Measurements from ENCODE around the gene VPS54.

The VPS54 gene, protein sequence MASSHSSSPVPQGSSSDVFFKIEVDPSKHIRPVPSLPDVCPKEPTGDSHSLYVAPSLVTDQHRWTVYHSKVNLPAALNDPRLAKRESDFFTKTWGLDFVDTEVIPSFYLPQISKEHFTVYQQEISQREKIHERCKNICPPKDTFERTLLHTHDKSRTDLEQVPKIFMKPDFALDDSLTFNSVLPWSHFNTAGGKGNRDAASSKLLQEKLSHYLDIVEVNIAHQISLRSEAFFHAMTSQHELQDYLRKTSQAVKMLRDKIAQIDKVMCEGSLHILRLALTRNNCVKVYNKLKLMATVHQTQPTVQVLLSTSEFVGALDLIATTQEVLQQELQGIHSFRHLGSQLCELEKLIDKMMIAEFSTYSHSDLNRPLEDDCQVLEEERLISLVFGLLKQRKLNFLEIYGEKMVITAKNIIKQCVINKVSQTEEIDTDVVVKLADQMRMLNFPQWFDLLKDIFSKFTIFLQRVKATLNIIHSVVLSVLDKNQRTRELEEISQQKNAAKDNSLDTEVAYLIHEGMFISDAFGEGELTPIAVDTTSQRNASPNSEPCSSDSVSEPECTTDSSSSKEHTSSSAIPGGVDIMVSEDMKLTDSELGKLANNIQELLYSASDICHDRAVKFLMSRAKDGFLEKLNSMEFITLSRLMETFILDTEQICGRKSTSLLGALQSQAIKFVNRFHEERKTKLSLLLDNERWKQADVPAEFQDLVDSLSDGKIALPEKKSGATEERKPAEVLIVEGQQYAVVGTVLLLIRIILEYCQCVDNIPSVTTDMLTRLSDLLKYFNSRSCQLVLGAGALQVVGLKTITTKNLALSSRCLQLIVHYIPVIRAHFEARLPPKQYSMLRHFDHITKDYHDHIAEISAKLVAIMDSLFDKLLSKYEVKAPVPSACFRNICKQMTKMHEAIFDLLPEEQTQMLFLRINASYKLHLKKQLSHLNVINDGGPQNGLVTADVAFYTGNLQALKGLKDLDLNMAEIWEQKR

DNA sequence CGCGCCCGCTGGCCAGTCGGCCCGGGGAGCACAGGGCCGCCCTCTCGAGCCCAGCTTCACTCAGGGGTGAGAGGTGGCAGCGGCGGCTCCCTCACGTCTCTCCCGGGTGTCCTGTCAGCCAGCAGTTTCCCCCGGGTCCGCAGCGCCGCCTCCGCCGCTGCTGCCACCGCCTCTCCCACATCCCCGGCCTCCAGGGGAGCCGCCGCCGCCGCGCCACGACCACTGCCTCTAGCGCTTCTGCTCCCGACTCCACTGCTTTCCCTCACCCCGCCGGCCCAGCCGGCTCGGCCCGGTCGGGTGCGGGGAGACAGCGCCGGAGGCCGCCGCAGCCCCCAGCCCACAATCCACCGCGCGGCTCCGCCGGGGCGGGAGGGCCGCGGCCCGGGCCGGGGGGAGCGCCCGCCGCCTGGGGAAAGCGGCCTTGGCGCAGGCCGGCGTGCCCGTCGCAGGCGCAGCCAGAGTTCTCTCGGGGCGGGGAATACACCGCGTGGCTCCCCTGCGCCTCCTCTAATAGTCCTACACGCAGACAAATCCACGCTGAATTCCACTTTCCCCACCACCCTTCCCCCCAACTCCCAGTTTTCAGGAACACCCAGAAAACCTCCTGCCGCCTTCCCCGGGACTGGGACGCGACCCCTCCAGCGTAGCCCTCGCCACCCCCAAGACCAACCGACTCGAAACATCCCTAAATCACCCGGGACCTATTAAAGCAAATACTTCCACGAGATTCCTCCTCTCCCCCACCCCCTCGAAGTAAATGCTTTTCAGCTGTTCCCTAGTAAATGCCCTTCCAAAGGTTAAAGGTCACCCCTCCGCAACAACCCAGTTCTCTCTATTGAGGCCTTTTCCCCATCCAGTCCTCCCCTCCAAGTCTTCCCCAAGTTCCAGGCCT, at the start of gene VPS54:
TSS of gene VPS54 (minus strand) at position 346 of the 892 bp plus-strand sequence. CDS start 35,429 bp downstream, outside the sequence.
- DNase-seq, result peak; percentile 86

DNA sequence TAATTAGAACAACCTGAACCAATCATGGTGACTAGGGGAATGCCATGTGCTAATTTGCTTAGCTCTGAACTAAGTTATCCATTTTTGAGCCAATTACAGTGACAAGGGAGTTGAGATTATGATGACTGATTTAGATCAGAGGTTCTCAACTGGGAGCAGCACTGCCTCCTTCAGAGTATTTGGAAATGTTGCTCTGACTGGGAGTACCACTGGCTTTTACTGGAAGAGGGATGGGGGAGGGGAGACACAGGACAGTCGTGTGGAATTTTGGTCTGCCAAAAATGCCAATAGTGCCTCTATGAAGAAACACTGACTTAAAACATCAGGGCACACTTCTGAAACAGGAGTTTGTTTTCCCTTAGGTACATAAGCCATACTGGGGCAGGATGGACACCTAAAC, 48.1 kb upstream of the VPS54 start:
- no peak for DNase-seq

DNA sequence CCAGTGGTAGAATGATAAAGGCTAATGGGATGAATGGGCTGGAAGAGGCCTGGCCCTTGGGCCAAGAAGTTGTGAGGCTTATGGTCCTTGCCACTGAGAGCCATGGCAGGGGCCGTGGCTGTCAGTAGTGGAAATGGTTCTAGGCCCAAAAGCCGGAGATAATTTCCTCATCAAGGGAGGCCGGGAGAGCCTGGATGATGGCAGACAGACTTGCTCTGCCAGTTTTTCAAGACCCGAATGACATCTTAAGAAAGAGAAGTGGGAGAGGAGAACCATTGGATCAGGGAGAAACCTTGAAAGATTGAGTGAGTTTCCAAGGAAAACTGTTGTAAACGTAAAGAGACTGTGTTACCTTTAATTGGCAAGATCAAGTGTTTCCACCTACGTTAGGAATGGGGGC, 46.3 kb upstream of the VPS54 start:
- DNase-seq, result no peak

DNA sequence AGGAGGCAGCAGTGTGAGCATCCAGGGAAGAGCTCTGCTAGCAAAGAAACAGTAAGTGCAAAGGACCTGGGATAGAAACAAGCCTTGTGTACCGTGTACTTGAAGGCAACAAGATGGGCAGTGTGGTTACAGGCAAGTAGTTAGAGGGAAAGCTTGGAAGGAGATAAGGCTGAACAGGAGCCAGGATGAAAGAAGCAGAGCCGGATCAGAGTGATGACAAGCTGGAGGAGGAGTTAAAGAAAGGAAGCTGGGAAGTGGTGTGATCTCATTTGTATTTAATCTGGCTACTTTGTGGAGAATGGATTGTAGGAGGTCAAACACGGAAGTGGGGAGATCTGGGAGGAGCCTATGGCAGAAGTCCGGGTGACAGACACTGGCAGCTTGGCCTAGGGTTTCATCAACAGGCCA, 44.7 kb upstream of the VPS54 start:
- DNase-seq, result no peak

DNA sequence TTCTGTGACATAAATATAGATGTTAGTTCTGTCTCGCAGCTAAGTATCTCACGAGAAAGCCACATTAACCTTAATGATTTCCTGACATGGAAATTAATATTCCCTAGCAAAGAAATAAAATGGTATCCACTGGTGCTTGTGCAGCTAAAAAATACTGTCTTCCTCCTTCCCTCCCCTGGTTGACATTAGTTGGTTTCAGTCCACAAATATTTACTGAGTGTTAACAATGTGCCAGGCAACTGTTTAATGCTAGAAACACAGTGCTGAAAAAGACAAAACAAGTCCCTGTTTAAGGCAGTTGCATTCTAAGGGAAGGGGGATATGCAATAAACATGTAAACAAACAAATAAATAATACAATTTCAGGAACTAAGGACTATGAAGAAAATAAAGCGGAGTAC, 44.2 kb upstream of the VPS54 start:
- DNase-seq, result no peak

DNA sequence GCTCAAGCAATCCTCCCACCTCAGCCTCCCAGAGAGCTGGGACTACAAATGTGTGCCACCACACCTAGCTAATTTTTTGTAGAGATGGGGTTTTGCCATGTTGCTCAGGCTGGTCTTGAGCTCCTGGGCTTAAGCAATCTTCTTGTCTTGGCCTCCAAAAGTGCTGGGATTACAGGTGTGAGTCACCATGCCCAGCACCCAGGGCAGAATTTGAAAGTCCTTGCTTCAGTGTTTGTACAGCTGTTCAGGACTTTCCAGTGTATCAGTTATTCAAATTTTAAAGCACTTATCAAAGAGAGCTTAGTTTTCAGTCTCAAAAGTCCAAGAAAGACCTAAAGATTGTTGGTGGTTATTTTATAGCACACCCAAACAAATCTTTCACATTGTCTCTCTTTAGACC, 43.6 kb upstream of the VPS54 start:
- DNase-seq, result no peak

DNA sequence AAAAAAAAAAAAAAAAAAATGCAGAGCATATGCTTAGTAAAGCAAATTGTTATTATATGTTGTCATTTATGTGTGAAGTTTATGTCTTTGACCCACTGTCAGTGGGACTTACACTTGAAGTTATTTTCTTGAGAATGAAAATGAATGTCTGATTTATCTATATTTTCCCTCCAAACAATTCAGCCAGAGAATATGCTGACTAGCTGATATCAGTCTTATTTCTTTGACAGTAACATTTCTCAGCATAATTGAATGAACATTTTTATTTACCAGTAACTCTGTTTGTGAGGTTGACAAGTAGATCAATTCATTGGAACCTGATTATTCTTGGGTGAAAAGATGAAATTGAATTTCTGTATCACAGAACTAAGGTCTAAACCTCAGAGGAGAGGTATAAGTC, 40.0 kb upstream of the VPS54 start:
- DNase-seq, result no peak

DNA sequence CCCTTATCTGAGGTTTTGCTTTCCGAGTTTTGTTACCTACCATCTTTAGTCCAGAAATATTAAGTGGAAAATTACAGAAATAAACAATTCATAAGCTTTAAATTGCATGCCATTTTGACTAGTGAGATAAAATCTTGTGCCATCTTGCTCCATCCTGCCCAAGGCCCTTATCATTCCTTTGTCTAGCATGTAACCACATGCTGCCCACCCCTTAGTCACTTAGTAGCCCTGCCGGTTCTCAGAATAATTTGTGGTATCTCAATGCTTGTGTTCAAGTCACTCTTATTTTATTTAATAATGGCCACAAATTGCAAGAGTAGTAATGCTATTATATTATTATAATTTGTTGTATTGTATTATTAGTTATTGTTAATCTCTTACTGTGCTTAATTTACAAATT, 36.8 kb upstream of the VPS54 start:
- no peak for DNase-seq

DNA sequence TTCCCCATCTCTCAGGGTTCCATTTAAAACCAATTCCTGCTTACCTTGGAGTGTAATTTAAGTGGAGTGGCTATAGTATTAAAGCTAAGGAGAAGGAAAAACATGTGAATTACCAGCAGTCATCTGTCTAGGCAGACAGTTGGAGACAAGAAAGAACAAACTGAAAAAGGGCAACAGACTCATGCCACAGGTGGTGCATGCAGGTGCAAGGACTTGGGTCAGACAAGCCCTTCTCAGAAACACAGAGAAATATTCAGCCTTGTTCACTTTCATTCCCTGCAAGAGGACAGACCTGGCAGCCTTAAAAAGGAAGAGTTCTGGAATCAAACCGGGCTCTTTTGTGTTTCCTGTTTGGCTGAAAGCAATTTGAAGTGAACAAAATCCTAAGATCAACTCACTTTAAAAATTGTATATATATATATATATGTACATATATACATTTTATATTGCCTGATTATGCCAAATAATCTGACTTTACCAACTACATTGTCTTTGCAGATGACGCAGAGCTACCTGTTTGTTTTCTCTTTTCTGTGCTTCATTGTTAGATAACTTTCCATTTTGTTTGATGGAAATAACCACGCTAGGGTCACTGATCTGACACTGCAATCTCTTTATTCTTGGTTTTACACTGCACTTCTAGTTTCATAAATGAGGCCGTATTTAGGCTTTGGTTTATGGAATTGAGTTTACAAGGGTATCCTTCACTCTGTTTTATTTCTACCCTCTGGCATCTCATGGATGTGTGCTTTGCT, 35.1 kb upstream of the VPS54 start:
- DNase-seq, result no peak

DNA sequence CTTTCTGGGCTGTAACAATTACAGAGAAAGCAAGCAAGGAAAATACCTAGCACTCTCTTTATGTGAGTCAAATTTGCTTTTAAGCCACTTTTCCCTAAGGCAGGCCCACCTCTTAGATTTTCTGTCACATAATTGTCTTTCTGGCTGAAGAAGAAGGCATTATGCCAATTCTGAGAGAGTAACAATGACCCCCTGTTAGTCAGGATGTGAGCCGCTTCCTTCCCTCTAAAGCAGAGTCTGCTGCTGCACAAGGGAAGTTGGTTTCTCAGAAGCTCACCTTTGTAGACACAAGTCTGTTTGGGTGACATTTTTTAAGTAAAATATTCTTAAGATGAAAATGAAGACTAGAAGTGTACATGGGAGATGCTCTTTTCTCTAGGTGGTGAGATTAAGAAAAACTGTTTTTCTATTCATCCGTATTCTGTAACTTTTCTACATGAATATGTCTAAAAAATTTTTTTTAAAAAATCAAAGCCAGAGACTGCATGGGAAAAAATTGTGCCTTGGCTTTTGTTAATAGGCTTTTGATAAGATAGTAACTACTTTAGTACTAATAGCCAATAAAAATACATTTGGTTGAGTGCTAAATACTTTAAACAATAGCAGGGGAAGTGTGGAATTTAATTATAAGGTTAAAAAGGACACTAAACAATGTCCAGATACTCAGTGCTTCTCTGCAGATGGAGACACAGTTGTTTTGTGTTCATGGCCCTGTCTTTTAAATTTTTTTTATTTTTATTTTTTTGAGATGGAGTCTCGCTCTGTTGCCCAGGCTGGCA, 33.4 kb upstream of the VPS54 start:
- DNase-seq, result no peak

DNA sequence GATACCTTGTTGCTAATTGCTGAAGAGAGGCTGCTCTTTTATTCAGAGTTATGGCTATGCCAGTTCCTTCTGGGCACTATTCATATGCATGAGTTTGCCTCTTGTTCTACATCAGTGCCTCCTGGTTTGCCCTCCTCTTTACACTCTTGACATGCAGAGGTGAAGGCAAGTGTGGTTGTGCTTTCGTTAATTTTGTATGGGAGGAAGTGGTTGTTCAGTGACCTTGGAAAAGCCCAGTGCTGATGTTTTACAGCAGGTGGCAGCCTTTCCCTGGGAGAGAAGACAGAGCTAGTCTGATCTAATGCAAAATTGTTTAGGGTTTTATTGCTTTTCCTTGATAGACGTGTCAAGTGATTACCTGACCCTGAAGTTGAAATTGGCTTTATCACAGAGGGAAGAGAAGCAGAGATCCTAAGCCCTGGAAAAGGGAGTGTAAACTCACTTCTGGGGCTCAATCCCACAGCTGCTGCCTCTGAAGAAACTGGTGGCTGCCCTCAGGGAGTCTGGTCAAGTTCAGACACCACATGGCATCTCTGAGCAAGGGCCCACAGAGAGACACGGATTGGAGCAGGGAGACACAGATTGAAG, 30.5 kb upstream of the VPS54 start:
- DNase-seq, result peak; percentile 72

DNA sequence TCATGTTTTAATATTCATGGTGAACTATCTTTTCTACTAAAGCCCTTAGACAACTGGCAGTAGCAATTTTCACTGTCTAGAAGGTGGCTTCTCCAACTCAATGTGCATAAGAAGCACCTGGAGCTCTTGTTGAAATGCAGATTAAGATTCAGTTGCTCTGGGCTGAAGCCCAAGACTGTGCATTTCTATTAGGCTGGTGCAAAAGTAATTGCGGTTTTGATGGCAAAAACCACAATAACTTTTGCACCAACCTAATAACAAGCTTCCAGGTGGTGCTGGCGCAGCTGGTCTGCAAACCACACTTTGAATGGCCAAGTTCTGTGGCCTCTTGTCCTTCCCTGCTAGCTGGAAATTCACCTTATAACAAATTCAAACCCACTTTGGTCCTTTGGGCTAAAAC, 26.7 kb upstream of the VPS54 start:
- no peak for DNase-seq

DNA sequence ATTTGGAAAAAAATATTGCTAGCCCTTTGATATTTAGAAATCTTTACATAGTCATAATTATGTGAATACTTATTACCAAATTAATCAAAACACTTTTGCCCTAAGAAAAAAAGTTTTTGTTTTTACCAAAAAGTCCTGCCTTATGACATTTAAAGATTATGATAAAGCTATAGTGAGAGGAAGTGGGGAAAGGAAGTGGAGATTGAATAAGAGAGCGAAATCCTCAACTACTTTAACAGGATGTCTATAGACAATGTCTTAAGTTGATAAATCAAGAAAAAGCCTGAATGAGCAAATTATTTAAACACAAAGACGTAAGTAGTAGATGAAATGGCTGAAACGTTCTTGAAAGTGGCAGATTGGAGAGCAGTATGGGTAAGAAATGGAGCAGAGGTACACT, 20.9 kb upstream of the VPS54 start:
- no peak for DNase-seq

DNA sequence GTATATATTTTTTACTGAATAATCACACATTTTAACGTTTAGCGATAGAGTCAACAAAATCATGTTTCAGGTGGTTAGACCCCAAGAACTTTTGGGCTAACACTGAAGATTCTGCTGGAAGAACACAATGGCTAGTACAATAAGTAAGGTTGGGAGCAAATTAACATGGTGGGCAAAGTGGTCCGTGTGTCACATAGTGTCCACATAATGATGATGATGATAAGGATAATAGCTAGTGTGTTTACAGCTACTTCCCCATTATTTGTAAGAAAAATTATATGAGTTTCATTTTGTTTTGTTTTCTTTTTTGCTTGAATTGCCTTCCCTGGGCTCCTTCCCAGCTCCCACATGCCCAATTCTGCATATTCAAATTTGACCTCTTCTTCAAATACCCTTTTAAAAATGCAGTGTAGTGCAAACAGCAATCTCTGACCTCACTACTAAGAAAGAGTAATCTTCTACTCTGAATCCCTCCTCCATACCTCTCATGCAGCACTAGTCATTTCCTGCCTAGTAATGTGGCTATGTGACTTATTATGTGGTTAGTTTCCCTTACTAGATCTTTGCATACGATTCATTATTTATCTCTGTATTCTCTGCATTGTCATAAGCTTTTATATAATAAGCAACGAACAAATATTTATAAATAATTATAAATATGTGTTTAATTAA, 16.9 kb upstream of the VPS54 start:
- DNase-seq, result no peak

DNA sequence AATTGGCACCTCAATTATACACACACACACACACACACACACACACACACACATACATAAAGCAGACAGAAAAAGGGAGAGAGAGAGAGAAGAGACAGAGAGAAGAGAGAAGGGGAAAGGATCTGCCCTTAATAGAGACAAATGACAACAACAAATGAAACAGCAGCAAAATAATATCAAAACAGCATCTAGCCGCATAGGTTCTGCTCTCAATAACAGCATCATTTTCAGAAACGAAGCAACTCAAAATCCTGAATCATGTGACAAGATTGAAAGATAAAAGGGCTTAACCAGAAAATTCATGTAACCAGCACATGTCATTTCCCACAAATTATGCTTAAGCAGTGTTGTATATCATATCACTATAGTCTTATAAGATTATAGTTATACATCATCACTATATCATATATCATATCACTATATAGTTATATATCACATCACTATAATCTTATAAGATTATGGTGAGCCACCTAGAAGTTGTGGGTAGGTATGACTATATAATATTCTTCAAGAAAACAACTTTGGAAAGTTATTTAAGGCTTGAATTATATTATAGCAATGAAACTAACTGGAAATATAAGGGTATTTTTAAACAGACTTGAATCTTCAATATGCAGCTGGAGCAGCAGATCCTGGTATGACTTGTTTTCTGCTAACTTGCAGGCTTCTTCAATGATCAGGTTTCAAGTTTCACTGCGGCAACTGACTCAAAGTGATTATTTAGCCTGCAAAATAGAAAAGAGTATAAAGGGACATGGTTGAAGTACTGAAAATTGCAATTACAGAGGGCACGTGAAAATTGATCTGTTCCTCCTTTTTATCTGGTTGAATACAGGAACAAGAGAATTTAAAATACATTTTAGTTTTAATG, 16.1 kb upstream of the VPS54 start:
- DNase-seq, result no peak

DNA sequence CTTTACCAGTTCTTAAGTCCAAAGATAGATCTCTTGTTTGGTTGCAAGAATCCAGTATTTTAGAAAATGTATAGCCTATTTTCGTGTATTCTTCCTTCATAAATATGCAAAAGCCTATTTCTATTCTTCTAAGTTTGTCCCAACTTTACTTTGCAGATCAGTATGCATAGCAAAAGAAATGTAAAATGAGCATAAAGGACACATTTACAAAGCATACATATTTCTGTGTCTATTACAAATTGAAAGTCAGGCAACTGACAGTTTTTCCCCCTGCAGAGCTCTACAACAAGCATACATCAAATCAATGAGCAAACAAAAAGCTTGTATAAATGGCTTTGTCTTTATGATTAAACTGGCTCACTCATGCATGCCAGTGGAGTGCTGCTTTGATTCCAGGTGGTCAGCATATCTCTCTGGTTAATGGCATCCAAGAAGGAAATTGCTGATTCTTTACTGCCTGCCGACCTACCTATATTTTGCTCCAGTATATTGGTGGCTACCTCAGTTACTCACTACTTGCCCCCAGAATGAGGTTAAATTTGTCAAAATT, 10.0 kb upstream of the VPS54 start:
- DNase-seq, result no peak

DNA sequence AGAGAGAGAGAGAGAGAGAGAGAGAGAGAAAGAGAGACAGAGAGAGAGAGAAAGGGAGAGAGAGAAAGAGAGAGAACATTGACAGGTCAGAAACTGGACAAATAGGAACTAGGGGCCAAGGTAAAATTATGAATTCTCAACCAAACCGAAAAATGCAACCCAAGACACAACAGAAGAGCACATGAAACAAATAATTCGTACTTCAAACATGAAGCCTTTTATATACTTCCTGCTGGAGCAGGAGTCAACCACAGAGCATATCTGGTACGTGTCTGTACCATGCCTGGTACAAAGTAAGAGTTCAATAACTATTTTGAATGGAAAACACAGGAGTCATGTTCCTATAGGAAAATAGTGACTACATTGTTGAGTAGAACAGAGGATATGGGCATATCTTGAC, 6.5 kb upstream of the VPS54 start:
- no peak for DNase-seq

DNA sequence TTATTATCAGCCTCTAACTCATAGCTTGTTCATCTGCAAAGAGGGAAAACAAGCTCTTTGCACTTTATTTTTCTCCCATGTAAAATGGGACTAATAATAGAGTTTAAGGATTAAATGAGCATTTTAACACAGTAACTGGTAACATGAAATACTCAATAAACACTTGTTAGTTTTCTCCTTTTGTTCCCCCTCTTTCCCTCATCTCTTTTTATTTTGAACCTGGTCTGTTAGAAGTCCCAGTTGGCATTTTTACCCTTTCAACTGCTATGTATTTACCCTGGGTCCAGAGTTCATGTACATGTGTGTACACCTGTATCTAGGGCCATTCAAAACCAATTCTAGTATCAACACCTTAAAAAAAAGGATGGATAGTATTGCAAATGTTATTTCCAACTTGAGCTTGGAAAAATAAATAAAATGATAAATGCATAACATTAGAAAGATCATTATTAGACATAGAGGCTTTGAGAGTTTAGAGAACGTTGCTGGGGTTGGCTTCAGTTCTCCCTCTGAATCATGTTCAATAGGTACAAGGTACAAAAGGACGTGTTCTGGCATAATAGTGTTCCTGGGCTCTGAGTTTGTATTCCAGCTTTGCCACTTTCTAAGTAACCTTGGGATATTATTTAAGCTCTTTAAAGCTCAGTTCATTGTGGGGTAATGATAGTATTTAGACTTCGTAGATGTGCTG, 5.2 kb upstream of the VPS54 start:
- no peak for DNase-seq

All from right forelimb (tissue), 1 donor.